Suprapubic skin (tissue), 4 donors: ENCODE measurements around the gene DENND1C.

Experiments used
- EP300 ChIP-seq: sonication (generic); formaldehyde crosslinking; IDR thresholded peaks from one replicate; pipeline ENCODE4 v1.6.1; 2017; ENCODE audit warnings: antibody characterized with exemption
- POLR2A ChIP-seq, 2 donors: fragments of 450-650 bp; IDR thresholded peaks; one replicate each; pipeline ENCODE4 v1.6.1; 2017; ENCODE audit warnings: antibody characterized with exemption in 2 of 2, mild to moderate bottlenecking in 2 of 2, moderate library complexity in 2 of 2
- POLR2AphosphoS5 ChIP-seq, 3 donors: sonication (generic); formaldehyde crosslinking; IDR thresholded peaks; one replicate each; pipeline ENCODE4 v1.6.1; 2017; ENCODE audit warnings: antibody characterized with exemption in 3 of 3
- TF ChIP-seq, protein P1 (sequence below), 2 donors: fragments of 200-600 bp in 1 of 2; fragments of 450-650 bp in 1 of 2; sonication (generic) in 1 of 2; IDR thresholded peaks; one replicate each; pipeline ENCODE4 v1.5.1; 2016 to 2019; ENCODE audit warnings: antibody characterized with exemption in 2 of 2, mild to moderate bottlenecking in 1 of 2, moderate library complexity in 1 of 2

DNA sequence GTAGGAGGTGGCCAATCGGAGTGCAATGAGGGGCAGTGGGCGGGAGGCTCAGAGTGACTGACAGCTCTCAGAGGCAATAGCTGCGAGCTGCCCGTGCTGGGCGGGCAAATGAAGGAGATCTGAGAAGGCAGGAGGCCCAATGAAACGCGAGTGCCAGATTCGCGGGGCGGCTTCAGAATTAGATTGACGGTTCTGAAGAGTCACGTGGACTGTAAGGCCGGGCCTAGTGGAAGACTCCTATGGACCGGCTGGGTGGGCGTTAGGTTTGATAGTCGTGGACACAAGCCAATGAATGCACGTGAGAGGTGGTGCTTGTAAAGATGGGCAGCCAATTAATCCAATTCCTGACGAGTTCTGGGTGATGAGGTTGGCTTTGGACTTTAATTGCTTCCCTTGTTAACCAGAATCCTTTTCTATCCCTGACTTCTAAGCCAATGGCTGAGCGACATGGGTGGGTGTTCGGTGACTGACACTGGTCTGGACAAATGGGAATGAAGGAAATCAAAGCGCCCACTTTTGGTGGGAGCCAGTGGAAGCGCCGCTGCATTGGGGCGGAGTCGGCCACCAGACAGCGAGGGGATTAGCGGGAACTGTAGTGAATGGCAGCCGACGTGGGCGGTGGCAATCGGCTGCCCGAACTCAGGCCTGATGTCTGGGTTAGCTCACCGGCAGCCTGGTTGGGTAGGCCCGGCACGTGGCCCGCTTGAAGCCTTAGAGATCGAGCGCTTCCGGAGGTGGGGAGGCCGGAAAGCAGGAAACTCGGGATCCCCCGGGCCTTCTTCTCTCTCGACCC, 56.5 kb downstream of the DENND1C start:
- TF ChIP-seq, protein P1, sequence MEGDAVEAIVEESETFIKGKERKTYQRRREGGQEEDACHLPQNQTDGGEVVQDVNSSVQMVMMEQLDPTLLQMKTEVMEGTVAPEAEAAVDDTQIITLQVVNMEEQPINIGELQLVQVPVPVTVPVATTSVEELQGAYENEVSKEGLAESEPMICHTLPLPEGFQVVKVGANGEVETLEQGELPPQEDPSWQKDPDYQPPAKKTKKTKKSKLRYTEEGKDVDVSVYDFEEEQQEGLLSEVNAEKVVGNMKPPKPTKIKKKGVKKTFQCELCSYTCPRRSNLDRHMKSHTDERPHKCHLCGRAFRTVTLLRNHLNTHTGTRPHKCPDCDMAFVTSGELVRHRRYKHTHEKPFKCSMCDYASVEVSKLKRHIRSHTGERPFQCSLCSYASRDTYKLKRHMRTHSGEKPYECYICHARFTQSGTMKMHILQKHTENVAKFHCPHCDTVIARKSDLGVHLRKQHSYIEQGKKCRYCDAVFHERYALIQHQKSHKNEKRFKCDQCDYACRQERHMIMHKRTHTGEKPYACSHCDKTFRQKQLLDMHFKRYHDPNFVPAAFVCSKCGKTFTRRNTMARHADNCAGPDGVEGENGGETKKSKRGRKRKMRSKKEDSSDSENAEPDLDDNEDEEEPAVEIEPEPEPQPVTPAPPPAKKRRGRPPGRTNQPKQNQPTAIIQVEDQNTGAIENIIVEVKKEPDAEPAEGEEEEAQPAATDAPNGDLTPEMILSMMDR (IDR thresholded peaks at IDR 0.05) = no peak
- TF ChIP-seq POLR2AphosphoS5 (IDR thresholded peaks at IDR 0.05) (peak in 2 of 3 donors; percentile 78 to 84), POLR2A (IDR thresholded peaks at IDR 0.05) (no peak), EP300 (no peak)
